ENCODE measurements around the gene IGSF9B.
A peak's percentile ranks its signal among the peaks of the same experiment; 100 is the strongest.
"Not testable (repeated sequence)": the region's sequence is repeated elsewhere in the genome, so short reads cannot be mapped to it uniquely, and the experiment has no call there.

The IGSF9B gene

GRCh38 chr11:133956650-133957633 is at the start of gene IGSF9B:
Gene IGSF9B (minus strand): TSS chr11:133956968. CDS start chr11:133956754, 214 bp downstream.
- peak; percentile 78 for DNase-seq

- DNase-seq = no peak
Observed at GRCh38 chr11:134004496-134005172, 47.9 kb upstream of the IGSF9B start.

- DNase-seq = no peak
Observed at GRCh38 chr11:134003792-134004495, 47.2 kb upstream of the IGSF9B start.

GRCh38 chr11:134002819-134003218 is 46.1 kb upstream of the IGSF9B start:
- not testable (repeated sequence) for DNase-seq

- not testable (repeated sequence) for DNase-seq
Observed at GRCh38 chr11:134002338-134002737, 45.6 kb upstream of the IGSF9B start.

GRCh38 chr11:134001596-134001995 is 44.8 kb upstream of the IGSF9B start:
- no peak for DNase-seq

GRCh38 chr11:134001088-134001487 is 44.3 kb upstream of the IGSF9B start:
- DNase-seq = no peak

- no peak for DNase-seq
Observed at GRCh38 chr11:133999355-133999754, 42.6 kb upstream of the IGSF9B start.

- DNase-seq = no peak
Observed at GRCh38 chr11:133997554-133997953, 40.8 kb upstream of the IGSF9B start.

GRCh38 chr11:133996671-133997070 is 39.9 kb upstream of the IGSF9B start:
- DNase-seq = no peak

GRCh38 chr11:133995066-133995465 is 38.3 kb upstream of the IGSF9B start:
- no peak for DNase-seq

- no peak for DNase-seq
Observed at GRCh38 chr11:133993921-133994320, 37.2 kb upstream of the IGSF9B start.

GRCh38 chr11:133993107-133993506 is 36.3 kb upstream of the IGSF9B start:
- DNase-seq = no peak

- no peak for DNase-seq
Observed at GRCh38 chr11:133992121-133992520, 35.4 kb upstream of the IGSF9B start.

- no peak for DNase-seq
Observed at GRCh38 chr11:133991101-133991500, 34.3 kb upstream of the IGSF9B start.

GRCh38 chr11:133990501-133990900 is 33.7 kb upstream of the IGSF9B start:
- no peak for DNase-seq

GRCh38 chr11:133988686-133989410 is 32.1 kb upstream of the IGSF9B start:
- DNase-seq = no peak

- no peak for DNase-seq
Observed at GRCh38 chr11:133987171-133987570, 30.4 kb upstream of the IGSF9B start.

- DNase-seq = no peak
Observed at GRCh38 chr11:133985981-133986944, 29.5 kb upstream of the IGSF9B start.

- DNase-seq = no peak
Observed at GRCh38 chr11:133984828-133985227, 28.1 kb upstream of the IGSF9B start.

GRCh38 chr11:133983660-133984316 is 27.0 kb upstream of the IGSF9B start:
- DNase-seq = no peak

All from OCI-M1 (cell line).